Muscle of leg (tissue), 11 donors: ENCODE data around the gene DTNB. TPM values are rescaled to one million over a fixed set of nuclear protein-coding genes. Genes with fewer than 3 reads are reported as not detected.

Experiments used
- DNase-seq: peaks from one replicate; pipeline ENCODE4 v3.0.0; 2013
- H3K27ac ChIP-seq: one replicate; pipeline ENCODE4 v1.5.1; 2013; ENCODE audit warnings: mild to moderate bottlenecking, low read length, control low read depth
- H3K27me3 ChIP-seq: one replicate; pipeline ENCODE4 v1.6.1; 2013; ENCODE audit warnings: low read length; ENCODE audit not compliant: control insufficient read depth, insufficient read depth
- H3K36me3 ChIP-seq: one replicate; pipeline ENCODE4 v1.6.1; 2013; ENCODE audit warnings: low read length; ENCODE audit not compliant: control insufficient read depth, insufficient read depth
- H3K4me1 ChIP-seq: one replicate; pipeline ENCODE4 v1.6.1; 2013; ENCODE audit warnings: low read length; ENCODE audit not compliant: control insufficient read depth, insufficient read depth
- H3K4me3 ChIP-seq: one replicate; pipeline ENCODE4 v1.5.1; 2013; ENCODE audit warnings: low read length, control low read depth
- H3K9me3 ChIP-seq: replicated peaks from 2 replicates; pipeline ENCODE4 v1.6.1; 2013; ENCODE audit warnings: low read depth, low read length; ENCODE audit not compliant: control insufficient read depth
- WGBS: methylation state at CpG from one replicate; pipeline ENCODE4 v1.1.5; 2013; ENCODE audit warnings: missing lambda C conversion rate; ENCODE audit not compliant: insufficient coverage; 5-methylcytosine and 5-hydroxymethylcytosine counted together
- polyA plus RNA-seq, 8 donors: library from polyadenylated mRNA; unstranded; fragments of 120-200 nt; gene quantifications; one replicate each; pipeline versions ENCODE4 v1.2.1 to v1.2.3, GENCODE V29; 2013; ENCODE audit warnings: inconsistent platforms in 1 of 8, low replicate concordance in 1 of 8; ENCODE audit not compliant: insufficient read length in 8 of 8, insufficient read depth in 1 of 8
- total RNA-seq: library from RNA; stranded (reverse); fragments of 120-200 nt; gene quantifications from one replicate; pipeline ENCODE4 v1.2.4, GENCODE V29; 2013

Gene DTNB
- total and polyA plus RNA-seq, 9 donors, result 3.7 to 6.7 (median 5.3) TPM

DNA sequence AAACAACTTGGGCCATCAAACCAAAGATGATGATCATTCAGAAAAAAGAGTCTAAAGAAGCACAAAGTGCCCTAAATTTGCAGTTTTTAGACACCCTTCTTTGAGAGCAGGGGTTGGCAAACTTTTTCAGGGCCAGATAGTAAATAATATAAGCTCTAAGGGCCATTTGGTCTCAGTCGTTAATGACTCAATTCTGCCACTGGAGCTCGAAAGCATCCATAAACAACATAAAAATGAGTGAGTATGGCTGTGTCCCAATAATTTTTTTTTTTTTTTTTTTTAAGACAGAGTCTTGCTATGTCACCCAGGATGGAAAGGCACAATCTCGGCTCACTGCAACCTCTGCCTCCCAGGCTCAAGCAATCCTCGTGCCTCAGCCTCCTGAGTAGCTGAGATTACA lies 152.3 kb downstream of the DTNB start:
- no peak overlapping the region for H3K27ac ChIP-seq
- no peaks in the 10 kb centered on the region for H3K36me3 ChIP-seq
- H3K4me1 ChIP-seq, result no peaks in the 10 kb centered on the region
- H3K27me3 ChIP-seq, result no peaks in the 10 kb centered on the region
- no peak overlapping the region for H3K4me3 ChIP-seq
- DNase-seq, result no peak
- no peaks in the 10 kb centered on the region for H3K9me3 ChIP-seq
- 85% methylated on average over 2 of the region's 4 CpGs for WGBS

DNA sequence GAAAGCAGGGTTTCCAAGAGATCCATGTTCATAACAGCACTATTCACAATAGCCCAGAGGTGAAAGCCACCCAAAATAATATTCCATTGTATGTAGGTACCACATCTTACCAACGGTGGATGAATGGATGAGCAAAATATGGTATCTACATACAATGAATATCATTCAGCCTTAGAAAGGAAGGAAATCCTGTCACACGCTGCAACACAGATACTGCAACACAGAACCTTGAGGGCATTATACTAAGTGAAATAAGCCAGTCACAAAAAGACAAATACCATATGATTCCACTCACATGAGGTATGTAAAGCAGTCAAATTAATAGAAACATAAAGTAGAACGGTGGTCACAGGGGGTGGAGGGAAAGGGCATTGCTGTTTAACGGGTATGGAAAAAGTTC lies 155.7 kb downstream of the DTNB start:
- Histone ChIP-seq H3K27ac (no peak overlapping the region), H3K9me3 (no peaks in the 10 kb centered on the region), H3K4me1 (no peaks in the 10 kb centered on the region), H3K36me3 (no peaks in the 10 kb centered on the region), H3K4me3 (no peak overlapping the region), H3K27me3 (no peaks in the 10 kb centered on the region)
- WGBS, result no CpG with 5 or more reads among the region's 4 CpGs
- no peak for DNase-seq

DNA sequence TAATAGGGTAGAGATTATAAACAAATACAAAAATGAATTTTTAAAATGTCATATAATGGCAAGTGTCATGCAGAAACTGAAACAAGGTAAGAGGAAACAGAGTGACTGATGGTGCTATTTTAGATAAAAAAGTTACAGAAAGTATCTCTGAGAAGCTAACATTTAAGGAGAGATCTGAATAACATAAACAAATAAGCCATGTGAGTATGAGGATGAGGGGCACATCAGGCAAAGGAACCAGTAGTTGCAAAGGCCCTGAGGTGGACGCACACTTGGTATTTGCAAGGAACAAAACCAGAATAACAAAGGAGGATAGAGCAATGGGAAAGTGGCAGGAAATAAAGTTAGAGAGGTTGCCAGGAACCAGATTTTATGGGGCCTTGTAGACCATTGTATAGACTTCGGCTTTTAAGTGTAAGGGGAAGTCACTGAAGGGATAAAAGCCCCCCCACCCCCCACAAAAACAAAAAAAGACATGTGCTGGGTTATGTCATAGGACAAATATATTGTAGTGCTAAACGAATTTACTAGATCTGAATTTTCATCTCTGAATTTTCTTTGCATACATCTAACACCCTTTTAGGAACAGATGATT lies 159.2 kb downstream of the DTNB start:
- WGBS, result 86% methylated on average over 1 of the region's 3 CpGs

DNA sequence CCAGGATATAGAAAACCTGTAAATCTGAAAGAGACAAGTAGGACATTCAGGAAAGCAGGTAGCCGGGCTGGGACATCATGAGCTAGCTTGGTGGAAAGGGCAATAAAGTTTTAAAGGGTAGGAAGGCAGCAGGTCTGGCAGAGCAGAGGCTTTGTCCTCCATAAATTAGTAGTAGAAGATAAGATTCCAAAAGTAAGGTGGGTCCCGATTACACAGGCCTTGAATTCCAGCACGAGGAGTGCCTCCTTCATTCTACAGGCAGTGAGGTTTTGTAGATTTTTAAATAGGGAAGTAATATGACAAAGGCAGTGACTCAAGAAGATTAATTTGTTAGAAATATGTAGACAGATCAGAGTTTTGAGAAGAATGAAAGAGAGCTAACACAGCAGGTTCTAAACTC lies 160.7 kb downstream of the DTNB start:
- no peaks in the 10 kb centered on the region for H3K4me1 ChIP-seq
- no peak for DNase-seq
- 27% methylated on average over 1 of the region's 3 CpGs for WGBS
- no peaks in the 10 kb centered on the region for H3K9me3 ChIP-seq
- H3K27ac ChIP-seq, result no peak overlapping the region
- H3K4me3 ChIP-seq, result no peak overlapping the region
- H3K27me3 ChIP-seq, result no peaks in the 10 kb centered on the region
- H3K36me3 ChIP-seq, result no peaks in the 10 kb centered on the region

More for the DNA sequence above, 159.2 kb downstream of the DTNB start:
- no peaks in the 10 kb centered on the region for H3K4me1 ChIP-seq
- H3K27ac ChIP-seq, result no peak overlapping the region
- no peak overlapping the region for H3K4me3 ChIP-seq
- H3K27me3 ChIP-seq, result no peaks in the 10 kb centered on the region
- no peak for DNase-seq
- H3K9me3 ChIP-seq, result no peaks in the 10 kb centered on the region
- H3K36me3 ChIP-seq, result no peaks in the 10 kb centered on the region

DNA sequence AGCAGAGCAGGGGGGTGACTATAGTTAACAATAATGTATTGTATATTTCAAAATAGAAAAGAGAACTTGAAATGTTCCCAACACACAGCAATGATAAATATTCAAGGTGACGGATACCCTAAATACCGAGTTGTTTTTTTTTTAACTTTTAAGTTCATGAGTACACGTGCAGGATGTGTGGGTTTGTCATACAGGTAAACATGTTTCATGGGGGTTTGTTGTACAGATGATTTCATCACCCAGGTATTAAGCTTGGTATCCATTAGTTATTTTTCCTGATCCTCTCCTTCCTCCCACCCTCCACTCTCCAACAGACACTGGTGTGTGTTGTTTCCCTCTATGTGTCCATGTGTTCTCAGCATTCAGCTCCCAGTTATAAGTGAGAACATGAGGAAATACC lies 167.2 kb downstream of the DTNB start:
- no peaks in the 10 kb centered on the region for H3K36me3 ChIP-seq
- H3K4me1 ChIP-seq, result no peaks in the 10 kb centered on the region
- no peak overlapping the region for H3K4me3 ChIP-seq
- no peak for DNase-seq
- H3K27me3 ChIP-seq, result no peaks in the 10 kb centered on the region
- H3K27ac ChIP-seq, result no peak overlapping the region
- no CpG with 5 or more reads among the region's 3 CpGs for WGBS
- H3K9me3 ChIP-seq, result no peaks in the 10 kb centered on the region

DNA sequence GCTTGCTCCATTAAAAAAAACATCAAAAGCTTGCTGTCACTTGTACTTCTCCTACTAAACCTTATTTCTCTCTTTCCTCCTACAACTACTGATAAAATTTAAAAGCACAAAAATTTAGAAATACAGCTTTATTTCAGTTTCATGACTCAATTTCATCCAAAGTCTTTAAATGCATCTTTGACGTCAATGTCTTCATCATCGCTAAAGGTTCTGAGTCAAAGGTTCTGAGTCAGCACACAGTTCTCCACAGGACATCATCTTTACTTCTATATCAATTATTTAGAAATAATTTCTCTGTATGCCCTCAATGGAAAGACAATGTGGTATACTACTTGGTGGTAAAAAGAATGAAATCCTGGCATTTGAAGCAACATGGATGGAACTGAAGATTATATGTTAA lies 167.8 kb downstream of the DTNB start:
- no peak overlapping the region for H3K4me3 ChIP-seq

DNA sequence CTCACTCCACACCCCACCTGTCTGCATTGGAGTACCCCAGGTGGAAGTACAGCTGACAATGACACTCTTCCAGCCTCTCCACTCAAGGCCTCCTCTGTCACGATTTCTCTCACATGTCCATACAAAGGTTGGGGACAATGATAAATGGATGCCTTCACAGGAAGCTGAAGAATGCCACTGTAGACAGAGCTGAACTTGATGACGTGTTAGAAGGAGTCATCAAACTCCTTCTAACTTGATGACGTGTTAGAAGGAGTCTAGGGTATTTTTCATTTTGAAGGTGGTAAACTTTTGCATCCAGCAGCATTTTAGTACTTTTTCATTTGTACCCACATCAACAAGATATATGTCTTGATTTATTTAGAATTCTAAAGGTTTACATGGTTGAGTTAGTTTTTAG lies 168.2 kb downstream of the DTNB start:
- no peaks in the 10 kb centered on the region for H3K36me3 ChIP-seq
- no peaks in the 10 kb centered on the region for H3K27me3 ChIP-seq
- no peak for DNase-seq
- H3K9me3 ChIP-seq, result no peaks in the 10 kb centered on the region
- no peak overlapping the region for H3K4me3 ChIP-seq
- H3K27ac ChIP-seq, result no peak overlapping the region
- no CpG with 5 or more reads among the region's 3 CpGs for WGBS
- H3K4me1 ChIP-seq, result no peaks in the 10 kb centered on the region

More for the DNA sequence above, 167.8 kb downstream of the DTNB start:
- WGBS, result no CpG with 5 or more reads among the region's 2 CpGs
- no peaks in the 10 kb centered on the region for H3K27me3 ChIP-seq
- H3K9me3 ChIP-seq, result no peaks in the 10 kb centered on the region
- no peaks in the 10 kb centered on the region for H3K4me1 ChIP-seq
- H3K36me3 ChIP-seq, result no peaks in the 10 kb centered on the region
- no peak overlapping the region for H3K27ac ChIP-seq
- DNase-seq, result no peak

DNA sequence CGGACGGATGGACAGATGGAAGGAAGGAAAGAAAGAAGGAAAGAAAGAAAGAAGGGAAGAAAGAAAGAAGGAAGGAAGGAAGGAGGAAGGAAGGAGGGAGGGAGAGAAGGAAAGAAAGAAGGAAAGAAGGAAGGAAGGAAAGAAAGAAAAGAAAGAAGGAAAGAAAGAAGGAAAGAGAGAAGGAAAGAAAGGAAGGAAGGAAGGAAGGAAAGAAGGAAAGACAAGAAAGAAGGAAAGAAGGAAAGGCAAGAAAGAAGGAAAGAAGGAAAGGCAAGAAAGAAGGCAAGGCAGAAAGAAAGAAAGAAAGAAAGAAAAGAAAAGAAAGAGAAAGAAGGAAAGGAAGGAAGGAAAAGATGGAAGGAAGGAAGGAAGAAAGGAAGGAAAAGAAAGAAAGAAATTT lies 169.1 kb downstream of the DTNB start:
- no peaks in the 10 kb centered on the region for H3K9me3 ChIP-seq
- no peak for DNase-seq
- no peak overlapping the region for H3K27ac ChIP-seq
- H3K36me3 ChIP-seq, result no peaks in the 10 kb centered on the region
- WGBS, result 91% methylated on average over 2 of the region's 2 CpGs
- H3K27me3 ChIP-seq, result no peaks in the 10 kb centered on the region
- no peaks in the 10 kb centered on the region for H3K4me1 ChIP-seq
- H3K4me3 ChIP-seq, result no peak overlapping the region

DNA sequence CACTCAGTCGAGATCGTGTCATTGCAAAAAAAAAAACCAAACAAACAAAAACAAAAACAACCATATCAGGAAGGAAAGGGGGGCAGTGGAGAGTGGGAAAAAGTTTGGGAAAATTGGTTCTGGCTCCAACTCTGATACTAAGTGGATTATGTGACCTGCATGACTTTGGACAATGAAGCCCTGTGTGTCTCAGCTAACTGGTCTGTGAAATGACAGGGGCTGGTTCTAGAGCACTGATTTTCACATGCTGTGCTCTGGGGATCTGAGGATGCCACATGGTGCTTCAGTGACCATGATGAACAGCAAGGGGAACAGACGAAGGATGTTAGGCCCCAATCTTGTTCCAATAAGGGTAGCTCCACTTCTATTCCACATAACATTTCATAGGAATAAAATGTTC lies 174.2 kb downstream of the DTNB start:
- no CpG with 5 or more reads among the region's 3 CpGs for WGBS
- no peaks in the 10 kb centered on the region for H3K27me3 ChIP-seq
- no peaks in the 10 kb centered on the region for H3K36me3 ChIP-seq

DNA sequence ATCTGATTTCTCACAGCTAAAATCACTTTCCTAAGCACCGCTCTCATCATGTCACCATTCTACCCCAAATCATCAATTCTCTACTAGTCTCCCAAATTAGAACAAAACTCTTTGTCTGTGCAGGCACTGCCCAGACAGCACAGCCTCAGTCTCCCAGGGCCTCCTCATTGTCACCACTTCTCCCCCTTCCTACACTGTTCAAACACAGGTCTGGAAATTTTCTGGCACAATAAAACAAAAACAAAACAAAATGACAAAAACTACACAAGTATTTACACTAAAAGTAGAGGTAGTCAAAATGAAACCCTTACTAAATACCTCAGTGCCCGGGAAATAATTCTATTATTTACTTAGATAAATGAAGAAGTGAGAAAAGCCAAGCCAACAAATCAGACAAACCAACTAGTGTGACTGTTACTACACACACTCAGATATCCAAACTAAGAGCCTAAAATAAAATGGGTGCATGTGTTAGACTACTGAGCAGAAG lies 175.4 kb downstream of the DTNB start:
- Histone ChIP-seq H3K36me3 (no peaks in the 10 kb centered on the region), H3K9me3 (no peaks in the 10 kb centered on the region), H3K27ac (no peak overlapping the region), H3K4me3 (no peak overlapping the region), H3K4me1 (no peaks in the 10 kb centered on the region), H3K27me3 (no peaks in the 10 kb centered on the region)
- no peak for DNase-seq
- 83% methylated on average over 1 of the region's 2 CpGs for WGBS

More for the DNA sequence above, 174.2 kb downstream of the DTNB start:
- H3K4me3 ChIP-seq, result no peak overlapping the region
- H3K4me1 ChIP-seq, result no peaks in the 10 kb centered on the region
- no peaks in the 10 kb centered on the region for H3K9me3 ChIP-seq
- no peak overlapping the region for H3K27ac ChIP-seq
- DNase-seq, result no peak
